Subcutaneous adipose tissue (tissue), 4 donors: Measurements from ENCODE around the gene HSPB7. TPM values are rescaled to one million over a fixed set of nuclear protein-coding genes. Genes with fewer than 3 reads are reported as not detected.

Source experiments
- CTCF ChIP-seq: fragments of 450-650 bp; IDR thresholded peaks from one replicate; pipeline ENCODE4 v1.5.1; 2016; ENCODE audit warnings: low read depth, mild to moderate bottlenecking, control low read depth, antibody characterized with exemption, moderate library complexity
- total RNA-seq, 4 donors: library from RNA; depleted of rRNA; stranded (reverse); fragments of >200 nt; gene quantifications; one replicate each; pipeline ENCODE4 v1.1.0, GENCODE V29; 2016

HSPB7 gene
- total RNA-seq, 4 donors from 2014 or later: 32.3 to 429 (median 122) TPM

GRCh38 chr1:16012590-16013219, 5.1 kb downstream of the HSPB7 start:
- no peak for TF ChIP-seq CTCF

GRCh38 chr1:16011936-16012589, 5.8 kb downstream of the HSPB7 start:
- no peak for TF ChIP-seq CTCF

- no peak for TF ChIP-seq CTCF
These were observed 7.0 kb downstream of the HSPB7 start for GRCh38 chr1:16010837-16011236.

DNA sequence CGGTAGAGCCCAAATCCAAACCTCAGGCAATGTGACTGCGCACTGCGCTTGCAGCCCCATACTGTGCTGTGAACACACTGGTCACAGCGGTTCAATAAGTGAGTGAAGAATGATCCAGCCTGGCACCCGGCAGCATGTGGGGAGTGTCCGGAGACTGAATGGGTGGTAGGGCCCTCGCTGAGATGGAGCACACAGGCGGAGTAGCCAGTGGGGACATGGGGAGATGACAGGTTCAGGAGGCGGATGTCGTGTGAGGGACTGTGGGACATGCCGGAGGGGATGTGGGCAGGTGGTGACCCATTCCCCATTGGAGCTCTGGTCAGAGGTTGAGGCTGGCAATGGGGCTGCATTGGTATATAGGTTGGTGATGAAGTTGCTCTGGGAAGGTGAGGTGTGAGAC, 8.2 kb downstream of the HSPB7 start:
- no peak for TF ChIP-seq CTCF

DNA sequence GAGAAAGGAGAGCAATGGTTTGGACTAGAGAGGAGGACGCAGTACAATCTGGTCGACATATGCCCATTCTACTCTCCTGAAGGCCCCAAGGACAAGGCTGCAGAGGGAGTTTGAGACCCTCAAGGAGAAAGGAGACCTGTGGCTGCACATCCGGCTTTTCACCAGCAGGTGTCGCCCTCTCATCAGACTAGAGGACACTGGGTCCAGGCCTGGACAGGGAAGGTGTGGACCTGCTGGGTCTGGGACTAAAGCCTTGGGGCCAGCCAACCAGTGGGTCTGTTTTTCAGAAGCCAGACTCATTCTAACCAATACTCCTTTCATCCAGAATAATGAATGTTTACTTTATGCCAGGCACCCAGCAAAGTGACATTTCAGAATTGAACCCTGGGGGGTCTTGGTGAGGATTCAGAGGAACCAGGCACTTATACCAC, 8.8 kb downstream of the HSPB7 start:
- TF ChIP-seq CTCF: no peak

GRCh38 chr1:16007671-16008341, 10.0 kb downstream of the HSPB7 start:
- TF ChIP-seq CTCF: no peak
